Stimulated activated CD8-positive, alpha-beta memory T cell treated with anti-CD3 and anti-CD28 coated beads, Interleukin-15, amount 100 ng/mL, for 4 hours (primary cell): ENCODE results near the gene BCAS3.

Experiments used
- DNase-seq, 2 donors: peaks; one replicate each; pipeline ENCODE4 v3.0.0-alpha.2; 2020; ENCODE audit warnings: low read depth in 2 of 2

The BCAS3 gene

DNA sequence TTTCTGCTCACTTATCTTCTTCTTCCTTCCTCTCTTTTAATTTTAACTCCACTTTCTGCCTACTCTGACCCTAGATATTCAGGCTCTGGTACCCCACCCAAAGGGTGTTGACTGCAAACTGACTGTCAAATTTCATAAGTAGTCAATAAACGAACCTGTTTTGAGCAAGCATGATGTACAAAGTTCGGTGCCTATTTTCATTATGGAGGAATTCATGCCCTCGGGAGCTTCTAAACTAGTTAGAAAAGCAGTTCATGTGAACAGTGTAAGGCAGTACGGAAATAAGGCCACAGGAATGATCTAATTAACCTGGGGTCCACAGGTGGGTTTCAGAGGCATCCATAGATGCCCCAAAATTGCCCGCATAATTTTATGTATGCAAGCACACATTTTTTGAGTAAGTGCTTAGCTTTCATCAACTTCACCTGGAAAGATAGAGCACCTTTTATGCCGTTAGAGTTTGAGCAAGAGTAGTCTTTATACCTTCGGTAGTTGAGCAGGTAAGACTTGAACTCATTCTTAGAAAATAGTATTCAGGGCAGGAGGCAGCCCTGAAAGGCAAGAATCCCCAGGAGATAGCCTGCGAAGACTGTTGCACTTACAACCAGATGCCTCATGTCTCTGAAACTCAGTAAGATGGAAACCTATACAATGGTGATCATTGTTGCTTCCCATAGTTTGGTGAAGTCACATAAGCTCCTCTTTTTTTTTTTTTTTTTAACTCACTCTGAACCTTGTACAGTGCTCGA lies 685.4 kb downstream of the BCAS3 start:
- DNase-seq: no peak

DNA sequence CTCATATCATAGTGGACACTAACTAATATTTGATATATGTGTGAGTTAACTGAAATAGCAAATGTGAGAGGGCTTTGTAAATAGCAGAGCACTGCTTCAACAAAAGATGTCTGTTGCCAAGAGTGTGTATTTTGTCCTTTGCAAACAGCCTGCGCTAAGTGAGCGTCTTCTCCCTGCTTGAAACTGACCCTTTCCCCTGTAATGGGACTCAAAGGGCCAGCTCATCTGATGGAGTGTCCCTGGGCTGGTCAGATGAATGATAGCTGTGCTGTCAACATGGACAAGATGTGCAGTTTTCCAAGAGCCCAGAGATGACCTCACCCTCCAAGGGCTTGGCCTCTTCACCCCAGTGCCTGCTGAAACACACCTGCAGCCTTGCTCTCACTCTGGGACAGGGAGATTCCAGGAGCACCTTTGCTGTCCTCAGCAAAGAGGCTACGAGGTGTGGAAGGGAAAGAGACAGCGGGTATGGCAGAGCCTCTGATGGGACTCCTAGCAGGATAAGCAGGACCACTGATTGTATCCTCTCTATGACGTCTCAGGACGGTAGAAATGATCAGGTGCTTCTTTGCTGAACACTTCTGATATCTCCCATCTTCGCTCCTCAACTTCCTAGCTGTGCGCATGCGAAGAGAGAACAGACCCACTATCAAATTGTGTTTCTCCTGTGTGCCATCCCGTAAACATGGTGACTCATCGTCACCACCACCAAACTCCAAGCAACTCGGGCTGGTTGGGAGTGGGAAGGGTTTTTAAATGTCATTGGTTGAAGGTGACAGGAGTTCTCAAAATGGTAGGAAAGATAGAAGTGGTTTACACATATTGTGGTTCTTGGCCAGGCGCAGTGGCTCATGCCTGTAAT lies 686.2 kb downstream of the BCAS3 start:
- DNase-seq: no peak

DNA sequence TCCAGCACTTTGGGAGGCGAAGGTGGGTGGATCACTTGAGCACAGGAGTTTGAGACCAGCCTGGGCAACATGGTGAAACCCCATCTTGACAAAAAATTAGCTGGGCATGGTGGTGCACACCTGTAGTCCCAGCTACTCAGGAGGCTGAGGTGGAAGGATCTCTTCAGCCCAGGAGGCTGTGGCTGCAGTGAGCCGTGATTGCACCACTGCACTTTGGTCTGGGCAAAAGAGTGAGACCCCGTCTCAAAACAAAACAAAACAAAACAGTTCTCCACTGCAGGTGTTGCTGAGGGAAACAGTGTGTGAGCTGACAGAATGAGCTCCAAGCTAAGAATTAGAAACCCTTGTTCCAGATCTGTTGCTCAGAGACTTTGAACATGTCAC lies 686.8 kb downstream of the BCAS3 start:
- no peak for DNase-seq

DNA sequence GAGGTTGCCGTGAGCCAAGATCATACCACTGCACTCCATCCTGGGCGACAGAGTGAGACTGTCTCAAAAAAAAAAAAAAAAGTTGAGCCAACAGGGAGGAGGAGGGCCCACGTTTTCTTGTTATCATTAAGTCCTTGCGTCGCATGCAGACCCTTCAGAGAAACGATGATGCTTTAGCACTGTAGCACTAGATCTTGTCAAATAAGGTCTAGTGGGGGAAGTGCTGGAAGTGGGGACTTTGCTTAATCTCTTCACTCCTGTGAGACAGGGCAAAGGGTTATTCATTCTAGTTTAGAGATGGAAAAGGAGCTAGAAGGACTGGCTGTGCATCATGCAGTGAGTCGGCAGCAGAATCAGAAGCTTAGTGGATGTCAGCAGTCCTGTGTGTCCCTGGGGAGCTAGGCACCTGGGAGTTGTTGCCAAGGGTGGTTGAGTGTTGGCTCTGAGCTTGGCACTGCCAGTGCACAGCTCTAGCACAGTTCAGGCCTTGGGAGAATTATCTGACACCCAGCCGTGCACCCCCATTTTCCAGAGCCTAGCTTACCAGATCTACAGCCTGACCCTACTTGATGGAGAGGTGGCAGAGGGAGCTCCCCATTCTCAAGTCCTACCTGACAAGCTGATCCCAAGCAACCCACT lies 688.5 kb downstream of the BCAS3 start:
- DNase-seq: no peak

DNA sequence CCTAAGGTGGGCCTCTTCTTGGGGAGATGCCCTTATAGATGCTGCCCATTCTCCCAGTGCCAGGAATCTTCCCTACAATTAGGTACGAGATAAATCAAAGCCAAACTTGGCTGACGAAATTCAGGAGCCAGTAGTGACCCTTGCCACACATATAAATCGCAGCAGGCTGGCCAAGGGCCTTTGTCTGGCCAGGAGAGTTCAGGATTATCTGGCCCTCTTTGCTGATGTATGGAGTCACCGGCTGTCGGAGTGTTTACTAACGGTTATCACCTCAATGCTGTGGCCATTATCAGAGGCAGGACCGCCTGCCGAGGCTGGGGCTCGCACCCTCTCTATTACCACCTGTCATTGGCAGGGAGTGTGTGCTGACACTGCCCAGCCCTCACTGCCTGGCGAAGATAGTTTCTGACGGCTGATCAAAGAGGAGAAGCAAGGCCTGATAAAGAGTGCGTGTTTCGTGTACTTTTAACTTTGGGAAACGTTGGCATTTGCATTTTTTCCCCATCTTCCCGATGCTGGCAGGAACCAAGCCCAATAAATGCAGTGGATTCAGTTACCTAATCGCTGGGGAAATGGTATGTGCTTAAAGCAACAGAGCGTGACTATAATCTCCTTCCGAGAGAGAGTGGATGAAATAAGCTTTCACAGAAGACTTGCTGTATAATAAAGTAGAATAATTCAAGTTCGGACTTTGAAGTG lies 689.2 kb downstream of the BCAS3 start:
- no peak for DNase-seq

DNA sequence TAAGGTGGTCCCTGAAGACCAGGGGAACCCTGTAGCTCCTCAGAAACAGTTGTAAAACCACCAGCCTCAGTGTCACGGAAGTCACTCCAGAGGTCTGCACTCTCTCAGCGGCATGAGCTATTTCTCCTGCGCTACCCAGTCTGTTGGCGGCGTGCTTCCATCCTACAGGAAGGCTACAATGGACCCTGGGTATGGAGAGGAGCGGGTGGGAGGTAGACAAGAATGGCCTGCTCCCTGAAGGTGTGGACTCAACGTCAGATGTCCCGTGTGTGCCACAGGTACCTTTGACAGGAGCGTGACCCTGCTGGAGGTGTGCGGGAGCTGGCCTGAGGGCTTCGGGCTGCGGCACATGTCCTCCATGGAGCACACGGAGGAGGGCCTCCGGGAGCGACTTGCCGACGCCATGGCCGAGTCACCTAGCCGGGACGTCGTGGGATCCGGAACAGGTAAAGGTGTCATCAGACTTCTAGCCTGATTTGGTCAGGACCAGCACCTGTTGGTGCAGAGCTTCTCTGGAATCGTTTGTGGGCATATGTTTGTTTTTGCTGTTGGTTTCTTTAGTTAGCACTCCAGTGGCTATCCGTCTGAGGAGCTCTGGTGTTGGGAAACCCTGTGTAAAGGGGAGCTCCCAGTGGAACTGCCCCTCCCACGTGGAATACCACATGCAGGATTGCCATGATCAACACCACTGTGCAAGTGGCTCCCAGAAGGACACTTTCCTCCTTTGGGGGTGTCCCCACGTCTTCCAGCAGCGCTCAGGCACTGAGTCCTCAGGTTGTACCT lies 690.6 kb downstream of the BCAS3 start:
- no peak for DNase-seq

DNA sequence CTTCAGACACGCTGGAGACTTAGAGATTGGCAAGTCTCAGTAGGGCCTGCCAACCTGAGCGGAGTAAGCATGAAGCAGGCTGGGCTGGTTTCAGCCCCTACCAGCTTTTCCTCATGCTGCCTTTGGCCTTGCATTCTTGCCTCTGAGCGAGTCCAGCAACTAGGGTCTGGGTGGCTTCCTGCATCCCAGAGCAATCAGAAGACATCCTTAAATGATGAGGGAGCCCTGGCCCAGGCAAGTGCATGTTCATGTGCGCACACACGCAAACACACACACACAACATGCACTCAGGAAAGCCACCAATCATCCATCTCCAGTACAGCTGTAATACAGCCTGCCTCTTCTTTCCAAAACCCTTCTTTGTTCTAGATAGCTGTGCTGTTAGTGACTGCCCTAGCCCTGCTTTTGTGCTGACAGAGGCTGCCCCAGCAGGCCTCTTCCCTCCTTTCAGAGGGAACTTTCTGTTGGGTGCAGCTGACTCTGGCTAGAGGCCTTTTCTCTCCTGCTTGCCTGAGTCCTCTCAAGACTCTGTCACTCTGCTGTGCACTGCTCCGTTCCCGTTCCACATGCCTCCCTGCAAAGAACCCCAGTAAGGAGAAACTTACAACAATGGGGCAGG lies 691.3 kb downstream of the BCAS3 start:
- DNase-seq: no peak

DNA sequence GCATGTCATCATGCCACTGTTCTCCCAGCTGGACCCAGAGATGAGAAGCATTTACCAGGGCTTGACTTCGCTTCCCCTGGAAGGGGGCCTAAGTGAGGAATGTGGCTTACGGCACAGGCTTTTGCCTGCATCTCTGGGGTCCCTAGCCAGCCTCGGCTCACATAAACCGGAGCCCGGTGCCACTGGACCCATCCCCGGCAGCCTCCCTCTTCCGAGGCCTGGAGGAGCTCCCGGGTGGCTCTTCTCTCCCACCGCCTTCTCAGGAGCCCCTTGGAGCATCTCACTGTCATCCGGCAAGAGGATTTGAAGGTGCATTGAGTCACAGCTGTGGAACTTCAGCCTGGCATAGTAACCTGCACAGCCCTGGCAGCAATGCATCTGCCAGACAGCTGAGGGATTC lies 692.1 kb downstream of the BCAS3 start:
- DNase-seq: no peak

DNA sequence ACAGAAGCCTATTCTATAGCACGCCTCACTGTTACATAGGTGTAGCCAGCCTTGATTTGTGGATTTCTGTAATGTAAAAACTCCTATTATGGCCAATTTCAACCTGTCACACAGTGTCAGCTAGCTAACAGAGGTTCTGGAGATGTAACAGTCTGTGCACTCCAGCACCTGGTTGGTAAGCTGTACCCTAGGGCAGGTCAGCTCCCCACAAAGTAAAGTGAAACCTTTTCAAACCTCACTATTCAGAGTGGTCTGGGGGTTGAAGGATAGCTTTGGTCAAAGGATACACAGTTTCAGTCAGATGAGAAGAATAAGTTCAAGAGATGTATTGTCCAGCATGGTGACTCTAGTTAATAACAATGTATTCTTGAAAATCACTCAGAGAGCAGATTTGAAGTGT lies 693.5 kb downstream of the BCAS3 start:
- no peak for DNase-seq

DNA sequence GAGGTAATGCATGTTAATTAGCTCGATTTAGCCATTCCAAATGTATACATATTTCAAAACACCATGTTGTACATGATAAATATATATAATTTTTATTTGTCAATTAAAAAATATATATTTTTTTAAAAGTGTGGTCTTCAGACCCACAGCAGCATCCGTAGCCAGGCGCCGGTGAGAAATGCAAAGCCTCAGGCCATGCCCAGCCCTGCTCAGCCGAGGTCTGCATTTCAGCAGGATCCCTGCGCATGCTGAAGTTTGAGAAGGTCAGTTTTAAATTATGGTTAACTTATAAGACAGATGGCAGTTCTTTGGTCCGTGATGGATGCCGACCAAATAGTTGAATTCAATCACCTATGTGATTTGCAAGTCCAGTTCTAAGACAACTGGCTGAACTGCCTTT lies 694.0 kb downstream of the BCAS3 start:
- DNase-seq: no peak

DNA sequence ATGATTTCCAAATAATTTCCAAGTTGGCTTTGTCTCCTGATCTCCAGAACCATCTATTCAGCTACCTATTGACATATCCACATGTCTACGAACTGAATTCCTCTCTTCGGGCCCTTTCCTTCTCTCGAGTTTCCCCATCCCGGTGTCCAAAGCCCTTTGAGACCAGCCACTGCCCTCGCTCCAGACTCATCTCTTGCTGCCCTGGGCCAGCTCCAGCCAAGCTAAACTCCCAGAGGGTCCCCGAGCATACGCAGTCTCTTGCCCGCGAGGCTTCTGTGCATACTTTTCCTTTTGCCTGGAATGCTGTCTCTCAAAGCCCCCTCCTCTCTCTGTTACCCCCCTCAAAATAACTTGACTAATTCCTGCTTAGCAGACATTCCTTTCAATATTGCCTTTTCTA lies 694.8 kb downstream of the BCAS3 start:
- no peak for DNase-seq

DNA sequence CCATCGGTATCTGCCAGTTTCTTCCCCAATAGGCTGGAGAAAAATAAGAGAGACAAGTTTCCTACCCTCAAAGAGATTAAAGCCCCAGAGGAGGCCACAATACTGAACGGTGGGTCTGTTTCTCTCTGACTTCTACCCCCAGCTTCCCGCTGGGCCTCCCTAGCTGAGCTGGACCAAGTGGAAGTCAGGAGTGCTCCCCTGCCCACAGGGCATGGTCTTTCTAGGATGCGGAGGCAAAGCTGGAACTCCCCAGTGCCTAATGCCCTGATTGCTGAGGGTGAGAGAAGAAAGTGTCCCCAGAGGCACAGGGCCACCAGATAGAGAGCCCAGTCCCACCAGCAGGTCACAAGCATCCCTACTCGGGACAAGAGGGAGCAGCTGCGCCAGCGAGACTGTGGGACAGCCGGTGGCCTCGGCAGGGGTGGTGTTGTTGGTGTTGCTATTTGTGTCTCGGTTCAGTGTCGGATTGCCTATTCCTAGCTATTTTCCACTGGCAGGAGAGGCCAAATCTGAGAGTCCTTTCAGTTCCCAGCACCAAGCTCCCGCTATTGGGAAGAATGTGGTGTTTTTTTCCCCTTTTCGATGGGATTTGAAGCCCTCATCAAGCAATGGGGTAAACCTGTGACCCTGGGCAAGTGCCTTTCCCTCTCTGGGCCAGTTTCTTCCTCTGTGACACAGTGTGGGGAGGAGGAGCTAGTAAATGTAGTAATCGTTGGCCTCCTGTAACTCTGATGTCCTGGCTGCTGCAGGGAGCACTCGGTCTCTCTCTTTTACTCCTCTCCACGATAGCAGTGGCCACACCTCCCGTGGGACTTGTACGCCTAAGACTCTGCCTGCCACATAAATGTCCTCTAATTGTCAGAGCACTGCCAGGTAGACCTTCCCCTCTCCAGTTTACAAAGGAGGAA lies 699.5 kb downstream of the BCAS3 start:
- DNase-seq: no peak

DNA sequence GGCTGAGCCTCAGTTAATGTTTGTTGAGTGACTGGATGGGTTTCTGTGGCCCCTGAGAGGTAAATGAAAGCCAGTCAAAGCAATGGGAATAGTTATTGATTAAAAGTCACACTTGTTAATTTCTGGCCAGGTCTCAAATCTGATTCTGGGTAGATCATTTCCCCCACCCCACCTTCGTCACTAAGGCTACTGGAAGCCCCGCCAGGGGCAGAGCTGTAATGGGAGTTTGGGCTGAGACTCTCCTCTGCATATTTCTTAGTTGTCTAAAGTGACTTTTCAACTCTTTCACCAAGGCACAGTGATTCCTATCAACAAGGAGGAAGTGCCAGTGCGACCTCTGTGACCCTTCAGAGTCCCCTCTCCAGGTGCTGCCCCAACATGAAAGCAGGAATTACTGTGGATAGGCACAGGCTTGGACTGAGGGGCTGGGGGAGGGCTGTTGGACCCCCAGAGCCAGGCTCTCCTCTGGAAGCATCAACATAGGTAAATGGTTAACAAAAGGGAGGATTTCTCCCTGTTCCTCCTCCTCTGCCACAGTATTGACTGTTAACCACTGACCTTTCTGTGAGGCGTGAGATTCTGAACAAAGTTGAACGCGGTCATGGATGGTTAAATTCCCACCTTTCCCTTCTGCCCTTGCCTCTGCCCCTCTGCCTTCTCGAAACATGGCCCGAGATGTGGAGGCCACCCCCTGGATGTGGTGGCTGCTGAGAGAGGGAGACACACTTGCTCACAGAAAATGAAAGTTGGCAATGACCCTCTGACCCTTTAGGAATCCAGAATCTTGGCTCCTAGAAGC lies 701.2 kb downstream of the BCAS3 start:
- DNase-seq: no peak

DNA sequence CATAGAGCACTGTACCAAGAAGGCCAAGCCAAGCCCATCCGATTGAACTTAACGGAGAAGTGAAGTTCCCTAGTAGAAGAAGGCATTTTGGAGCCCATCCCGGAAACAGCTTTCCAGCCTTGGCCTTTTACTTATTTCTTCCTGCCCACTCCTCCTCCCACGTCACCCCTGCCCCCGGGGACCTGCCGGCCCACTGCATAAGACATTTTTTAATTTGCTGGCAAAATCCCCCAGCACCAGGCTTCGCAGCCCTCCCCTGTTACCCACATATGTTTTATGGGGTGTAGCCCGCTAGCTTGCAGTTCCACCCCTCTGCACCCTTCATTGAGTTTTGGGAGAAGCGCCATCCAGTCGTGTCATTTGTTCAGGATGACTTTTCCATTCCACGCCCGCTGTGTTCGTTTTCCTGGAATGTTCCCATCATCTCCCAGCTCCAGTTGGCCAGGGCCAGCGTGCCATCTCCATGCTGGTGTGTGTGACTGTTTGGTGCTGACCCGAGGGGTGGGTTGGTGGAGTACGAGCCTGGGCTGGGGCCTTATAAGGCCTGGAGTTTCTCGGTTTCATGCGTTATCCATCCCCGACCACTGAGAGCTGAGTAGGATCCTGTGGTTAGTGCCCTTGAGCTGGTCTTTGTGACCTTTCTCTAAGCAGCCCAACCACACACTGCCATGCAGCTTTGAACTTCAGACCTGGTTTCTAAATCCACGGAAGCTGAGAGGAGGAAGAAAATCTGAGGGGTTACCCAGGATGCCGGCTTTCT lies 702.0 kb downstream of the BCAS3 start:
- DNase-seq: no peak

DNA sequence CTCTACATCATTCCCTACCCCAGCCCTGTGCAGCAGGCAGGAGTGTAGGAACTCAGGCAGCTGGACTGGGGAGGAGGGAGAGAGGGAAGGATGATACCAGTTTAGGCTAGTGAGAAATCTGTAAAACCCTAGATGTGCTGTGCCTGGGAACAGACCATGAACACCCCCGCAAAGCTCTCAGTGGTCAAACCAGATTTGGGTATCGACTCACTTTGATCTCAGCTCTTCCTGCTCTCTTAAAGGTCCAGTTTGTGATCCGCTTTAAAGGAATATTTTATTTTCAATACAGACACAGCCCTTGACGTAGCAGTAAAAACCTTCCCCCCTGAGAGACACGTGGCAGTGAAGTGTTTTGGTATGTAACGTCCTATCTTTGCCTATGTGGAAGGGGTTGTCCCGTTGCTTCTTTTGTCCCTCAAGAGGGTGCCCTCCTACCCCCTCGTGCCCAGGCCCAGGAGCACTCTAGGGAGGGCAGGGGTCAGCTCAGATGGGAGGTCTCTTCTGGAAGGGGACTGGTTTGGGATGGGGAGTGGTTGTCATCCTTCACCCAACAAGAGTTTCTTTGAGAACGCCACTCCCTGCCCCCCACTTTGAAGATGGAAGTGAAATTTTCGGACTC lies 702.7 kb downstream of the BCAS3 start:
- DNase-seq: no peak

DNA sequence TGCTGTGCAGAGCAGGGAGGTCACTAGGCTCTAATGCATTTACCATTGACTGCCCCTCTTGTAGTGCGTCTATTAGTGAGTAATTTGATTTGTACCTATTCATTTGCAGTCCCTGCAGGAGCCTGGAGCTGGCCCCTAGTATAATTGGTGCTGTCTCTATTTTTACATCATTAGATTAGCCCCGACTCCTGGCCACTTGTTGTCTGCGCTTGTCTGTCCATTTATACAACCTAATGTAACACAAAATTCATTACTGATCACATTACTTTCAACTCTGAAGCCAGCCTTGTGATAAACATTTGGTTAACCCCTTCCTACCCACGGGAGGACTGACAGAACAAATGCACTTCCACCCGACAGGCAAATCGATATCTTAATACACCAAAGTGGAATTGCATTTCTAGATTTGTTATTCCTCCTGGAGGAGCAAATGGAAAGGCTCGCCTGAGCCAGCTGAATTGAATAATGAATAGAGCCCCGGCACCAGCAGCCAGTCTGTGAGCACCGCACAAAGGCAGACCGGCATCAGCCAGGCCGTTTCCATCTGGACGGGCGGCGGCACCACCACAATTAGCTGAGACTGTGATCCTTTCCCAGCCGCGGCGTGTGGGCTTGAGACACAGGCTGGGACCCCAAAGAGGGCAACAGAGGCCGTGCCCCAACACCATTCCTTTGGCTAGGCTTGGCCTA lies 703.3 kb downstream of the BCAS3 start:
- DNase-seq: no peak

DNA sequence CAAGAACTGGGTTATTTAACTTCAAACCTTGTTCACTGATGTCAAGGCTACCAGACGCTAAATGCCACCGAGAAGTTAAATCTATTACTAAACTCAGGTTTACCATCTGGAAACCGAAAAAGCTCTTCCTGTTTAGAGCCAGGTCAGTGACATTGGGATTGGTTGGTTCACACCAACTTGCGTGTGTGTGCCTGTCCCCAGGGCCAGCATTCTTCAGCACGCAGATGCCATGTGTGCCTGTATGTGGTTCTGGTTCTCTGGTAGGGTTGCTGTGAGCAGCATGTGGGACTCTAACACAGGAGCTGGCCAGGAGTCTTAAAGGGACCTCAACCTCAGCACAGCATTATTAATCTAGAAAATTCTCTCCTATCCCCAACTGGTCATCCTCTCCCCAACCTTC lies 703.9 kb downstream of the BCAS3 start:
- no peak for DNase-seq
